UCSD-AML1 (cell line): Measurements from ENCODE around the gene OXER1.

Experiments used
- DNase-seq: peaks from one replicate; lab custom pipeline; 2025; ENCODE audit not compliant: unreplicated experiment; lab: John Stamatoyannopoulos, UW

The OXER1 gene

GRCh38 chr2:42770288-42771131, 6.6 kb upstream of the OXER1 start:
- DNase-seq, result peak; percentile 60

- DNase-seq, result no peak
These were observed 5.8 kb upstream of the OXER1 start for GRCh38 chr2:42769583-42770287.

GRCh38 chr2:42768706-42769256, 4.8 kb upstream of the OXER1 start:
- DNase-seq, result no peak

- DNase-seq, result no peak
These were observed 4.2 kb upstream of the OXER1 start for GRCh38 chr2:42767899-42768705.

GRCh38 chr2:42767080-42767898, 3.4 kb upstream of the OXER1 start:
- DNase-seq, result no peak

GRCh38 chr2:42765686-42766085, 1.8 kb upstream of the OXER1 start:
- no peak for DNase-seq

- no peak for DNase-seq
These were observed 966 bp upstream of the OXER1 start for GRCh38 chr2:42764901-42765300.

- no peak for DNase-seq
These were observed 821 bp downstream of the OXER1 start for GRCh38 chr2:42762823-42763804.

- no peak for DNase-seq
These were observed 1.8 kb downstream of the OXER1 start for GRCh38 chr2:42762155-42762554.

GRCh38 chr2:42761554-42761953, 2.4 kb downstream of the OXER1 start:
- DNase-seq, result no peak

GRCh38 chr2:42758751-42759150, 5.2 kb downstream of the OXER1 start:
- no peak for DNase-seq

GRCh38 chr2:42757981-42758740, 5.8 kb downstream of the OXER1 start:
- DNase-seq, result no peak

GRCh38 chr2:42756966-42757513, 6.9 kb downstream of the OXER1 start:
- DNase-seq, result no peak

- DNase-seq, result no peak
These were observed 7.7 kb downstream of the OXER1 start for GRCh38 chr2:42756150-42756775.

- DNase-seq, result no peak
These were observed 8.6 kb downstream of the OXER1 start for GRCh38 chr2:42755191-42755880.

GRCh38 chr2:42754776-42755140, 9.2 kb downstream of the OXER1 start:
- DNase-seq, result no peak
